WTC11 (cell line): ENCODE measurements around the gene ZNF202. TPM values are rescaled to one million over a fixed set of nuclear protein-coding genes. Genes with fewer than 3 reads are reported as not detected.

Experiments
- ATAC-seq: fragments of 200-7000 bp; cut with Tn5 transposase; 2 replicates; pipeline ENCODE4 v1.10.0; 2021; ENCODE audit warnings: mild to moderate bottlenecking, moderate library complexity
- CTCF ChIA-PET: fragments of 300-600 bp; sonication (Branson Sonifier 250); formaldehyde crosslinking; loops from one replicate; lab custom pipeline; 2021; ENCODE audit warnings: antibody characterized with exemption; lab: Charles Lee
- POLR2A ChIA-PET: fragments of 350-600 bp; sonication (Branson Sonifier 250); formaldehyde crosslinking; loops from one replicate; lab custom pipeline; 2021; ENCODE audit warnings: antibody characterized with exemption; lab: Charles Lee
- DNase-seq: peaks from one replicate; pipeline ENCODE4 v3.0.0; 2021; ENCODE audit warnings: low spot score
- H3K27ac Mint-ChIP-seq: 2 replicates; pipeline ENCODE4 v1.8.0; 2021; ENCODE audit warnings: mixed read lengths
- H3K27me3 Mint-ChIP-seq: 2 replicates; pipeline ENCODE4 v1.8.0; 2021; ENCODE audit warnings: low read depth, mild to moderate bottlenecking, moderate library complexity, mixed read lengths
- H3K36me3 Mint-ChIP-seq: 2 replicates; pipeline ENCODE4 v1.8.0; 2021; ENCODE audit warnings: mixed read lengths
- H3K4me1 Mint-ChIP-seq: 2 replicates; pipeline ENCODE4 v1.8.0; 2022; ENCODE audit warnings: mixed read lengths
- H3K4me3 Mint-ChIP-seq: 2 replicates; pipeline ENCODE4 v1.8.0; 2021; ENCODE audit warnings: mild to moderate bottlenecking, moderate library complexity, mixed read lengths
- H3K9me3 Mint-ChIP-seq: 2 replicates; pipeline ENCODE4 v1.8.0; 2021; ENCODE audit warnings: mixed read lengths
- CBFB ChIP-seq: sonication (generic); formaldehyde crosslinking; IDR thresholded peaks from 2 replicates; pipeline ENCODE4 v1.8.1; 2022; ENCODE audit warnings: mild to moderate bottlenecking, low read depth, missing genetic modification reagents
- CREB1 ChIP-seq: sonication (generic); formaldehyde crosslinking; IDR thresholded peaks from 2 replicates; pipeline ENCODE4 v1.8.0; 2023; ENCODE audit warnings: mild to moderate bottlenecking, missing genetic modification reagents
- CREM ChIP-seq: sonication (generic); formaldehyde crosslinking; IDR thresholded peaks from 2 replicates; pipeline ENCODE4 v1.8.1; 2022; ENCODE audit warnings: mild to moderate bottlenecking, missing genetic modification reagents, moderate library complexity
- E2F5 ChIP-seq: sonication (generic); formaldehyde crosslinking; IDR thresholded peaks from 2 replicates; pipeline ENCODE4 v1.8.1; 2022; ENCODE audit warnings: mild to moderate bottlenecking, moderate library complexity, missing genetic modification reagents
- FOXJ3 ChIP-seq: sonication (generic); formaldehyde crosslinking; IDR thresholded peaks from 2 replicates; pipeline ENCODE4 v1.9.0; 2021; ENCODE audit warnings: missing genetic modification reagents, mild to moderate bottlenecking, borderline replicate concordance
- FOXP1 ChIP-seq: sonication (generic); formaldehyde crosslinking; IDR thresholded peaks from 2 replicates; pipeline ENCODE4 v1.8.0; 2022; ENCODE audit warnings: missing genetic modification reagents, mild to moderate bottlenecking, moderate library complexity, borderline replicate concordance
- GABPB1 ChIP-seq: sonication (generic); formaldehyde crosslinking; IDR thresholded peaks from 2 replicates; pipeline ENCODE4 v1.8.1; 2023; ENCODE audit warnings: mild to moderate bottlenecking, missing genetic modification reagents
- GTF2I ChIP-seq: fragments of 250-450 bp; sonication (Bioruptor Pico); conservative IDR thresholded peaks from 2 replicates; pipeline ENCODE4 v1.4.0; 2021; ENCODE audit warnings: mild to moderate bottlenecking
- IRF1 ChIP-seq: sonication (generic); formaldehyde crosslinking; IDR thresholded peaks from 2 replicates; pipeline ENCODE4 v1.8.0; 2023; ENCODE audit warnings: missing genetic modification reagents
- IRF2 ChIP-seq: sonication (generic); formaldehyde crosslinking; IDR thresholded peaks from 2 replicates; pipeline ENCODE4 v1.8.0; 2022; ENCODE audit warnings: low read depth, missing genetic modification reagents, borderline replicate concordance
- KAT7 ChIP-seq: sonication (generic); formaldehyde crosslinking; IDR thresholded peaks from 2 replicates; pipeline ENCODE4 v1.8.1; 2023; ENCODE audit warnings: missing genetic modification reagents, mild to moderate bottlenecking, borderline replicate concordance
- NFYB ChIP-seq: sonication (generic); formaldehyde crosslinking; conservative IDR thresholded peaks from 2 replicates; pipeline ENCODE4 v1.8.0; 2022; ENCODE audit warnings: low read depth, missing genetic modification reagents
- PREB ChIP-seq: sonication (generic); formaldehyde crosslinking; IDR thresholded peaks from 2 replicates; pipeline ENCODE4 v1.8.1; 2022; ENCODE audit warnings: mild to moderate bottlenecking, missing genetic modification reagents, moderate library complexity, borderline replicate concordance
- RELA ChIP-seq: sonication (generic); formaldehyde crosslinking; IDR thresholded peaks from 2 replicates; pipeline ENCODE4 v1.8.1; 2022; ENCODE audit warnings: missing genetic modification reagents, mild to moderate bottlenecking, borderline replicate concordance
- SMAD4 ChIP-seq: sonication (generic); formaldehyde crosslinking; IDR thresholded peaks from 2 replicates; pipeline ENCODE4 v1.8.0; 2022; ENCODE audit warnings: mild to moderate bottlenecking, missing genetic modification reagents
- SP1 ChIP-seq: sonication (generic); formaldehyde crosslinking; conservative IDR thresholded peaks from 2 replicates; pipeline ENCODE4 v1.8.1; 2022; ENCODE audit warnings: missing genetic modification reagents
- ZBTB21 ChIP-seq: sonication (generic); formaldehyde crosslinking; IDR thresholded peaks from 2 replicates; pipeline ENCODE4 v1.8.1; 2023; ENCODE audit warnings: mild to moderate bottlenecking, missing genetic modification reagents, borderline replicate concordance
- ZNF232 ChIP-seq: sonication (generic); formaldehyde crosslinking; IDR thresholded peaks from 2 replicates; pipeline ENCODE4 v1.8.0; 2022; ENCODE audit warnings: mild to moderate bottlenecking, missing genetic modification reagents
- ZNF263 ChIP-seq: sonication (generic); formaldehyde crosslinking; IDR thresholded peaks from 2 replicates; pipeline ENCODE4 v1.8.1; 2022; ENCODE audit warnings: low read depth, mild to moderate bottlenecking, moderate library complexity, missing genetic modification reagents
- total RNA-seq: library from RNA; stranded (reverse); gene quantifications from 3 replicates; pipeline ENCODE4 v1.2.3, GENCODE V29; 2021
- TF ChIP-seq, protein P1 (sequence below): sonication (generic); formaldehyde crosslinking; IDR thresholded peaks from 2 replicates; pipeline ENCODE4 v1.8.0; 2022; ENCODE audit warnings: missing genetic modification reagents
- TF ChIP-seq, protein P2 (sequence below): sonication (generic); formaldehyde crosslinking; IDR thresholded peaks from 2 replicates; pipeline ENCODE4 v1.8.0; 2022; ENCODE audit warnings: mild to moderate bottlenecking, missing genetic modification reagents
- TF ChIP-seq, protein P3 (sequence below): sonication (generic); formaldehyde crosslinking; IDR thresholded peaks from 2 replicates; pipeline ENCODE4 v1.8.1; 2023; ENCODE audit warnings: mild to moderate bottlenecking, moderate library complexity, missing genetic modification reagents

The ZNF202 gene
- total RNA-seq, 1 experiment from 2014 or later, result 29.9 TPM

- POLR2A ChIA-PET, result no interaction called here
- TF ChIP-seq IRF1 (CRISPR knock-in tag) (no peak), CREM (CRISPR knock-in tag) (0 out of 2 replicates have a peak, but pooled peaks have one; percentile 10), ZNF232 (no peak)
- peak overlapping the region; percentile 79 for H3K4me3 Mint-ChIP-seq
- no peaks in the 10 kb centered on the region; the same call in 1 of the 2 replicates for H3K27me3 Mint-ChIP-seq
- DNase-seq (no peak), ATAC-seq (no peak)
- peaks cover 41% of the 10 kb centered on the region for H3K36me3 Mint-ChIP-seq
- peak overlapping the region; percentile 69 for H3K27ac Mint-ChIP-seq
- H3K9me3 Mint-ChIP-seq, result peaks cover 22% of the 10 kb centered on the region
- peaks cover 47% of the 10 kb centered on the region for H3K4me1 Mint-ChIP-seq
- CTCF ChIA-PET, result interaction anchor here (0.6 to 1.5 kb wide), 2 partner anchors 30 to 331 kb away, joined by 3 to 6 read pairs; no protein-coding TSS in a partner anchor
These were observed 687 bp downstream of the ZNF202 start for GRCh38 chr11:123740787-123741158.

DNA sequence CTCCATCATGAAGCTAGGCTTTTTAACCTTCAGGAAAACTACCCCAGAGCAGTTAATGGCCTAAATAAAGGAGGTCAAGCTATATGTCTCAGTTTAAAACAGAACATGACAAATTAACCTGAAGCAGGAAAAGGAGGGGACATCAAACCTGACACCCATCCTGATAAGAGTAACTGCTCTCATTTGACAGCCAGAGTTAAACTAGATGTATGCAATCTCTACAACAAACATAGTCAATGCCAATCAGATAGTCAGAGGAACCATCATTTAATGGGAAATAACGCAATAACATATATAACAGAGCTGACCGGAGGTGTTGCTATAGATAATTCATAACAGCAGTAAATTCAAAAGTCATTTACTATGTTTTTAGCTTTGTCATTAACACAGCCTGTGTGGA, 3.1 kb downstream of the ZNF202 start:
- ChIA-PET CTCF (no interaction called here), POLR2A (no interaction called here)
- Mint-ChIP-seq H3K9me3 (peaks cover 22% of the 10 kb centered on the region), H3K27ac (no peak overlapping the region), H3K4me3 (no peak overlapping the region), H3K4me1 (peaks cover 29% of the 10 kb centered on the region), H3K27me3 (no peaks in the 10 kb centered on the region; the same call in 1 of the 2 replicates), H3K36me3 (peaks cover 41% of the 10 kb centered on the region)
- no peak for TF ChIP-seq FOXJ3
- TF ChIP-seq CREB1 (CRISPR knock-in tag), result no peak
- DNase-seq (no peak), ATAC-seq (no peak)

GRCh38 chr11:123736769-123737168, 4.7 kb downstream of the ZNF202 start:
- Mint-ChIP-seq H3K9me3 (peaks cover 22% of the 10 kb centered on the region), H3K36me3 (peaks cover 41% of the 10 kb centered on the region), H3K4me1 (peaks cover 15% of the 10 kb centered on the region), H3K27ac (no peak overlapping the region), H3K4me3 (no peak overlapping the region), H3K27me3 (no peaks in the 10 kb centered on the region; the same call in 1 of the 2 replicates)
- no peak for DNase-seq
- CTCF ChIA-PET, result no interaction called here
- POLR2A ChIA-PET, result no interaction called here
- no peak for ATAC-seq
- TF ChIP-seq RELA (CRISPR knock-in tag) (no peak), FOXP1 (CRISPR knock-in tag) (no peak), SMAD4 (no peak), CBFB (CRISPR knock-in tag) (no peak), GTF2I (CRISPR knock-in tag) (no peak), GABPB1 (CRISPR knock-in tag) (no peak), ZBTB21 (no peak), ZNF263 (no peak), SP1 (CRISPR knock-in tag) (no peak), E2F5 (no peak), IRF2 (no peak), KAT7 (no peak), PREB (CRISPR knock-in tag) (no peak), NFYB (CRISPR knock-in tag) (no peak)
- TF ChIP-seq, protein P1, sequence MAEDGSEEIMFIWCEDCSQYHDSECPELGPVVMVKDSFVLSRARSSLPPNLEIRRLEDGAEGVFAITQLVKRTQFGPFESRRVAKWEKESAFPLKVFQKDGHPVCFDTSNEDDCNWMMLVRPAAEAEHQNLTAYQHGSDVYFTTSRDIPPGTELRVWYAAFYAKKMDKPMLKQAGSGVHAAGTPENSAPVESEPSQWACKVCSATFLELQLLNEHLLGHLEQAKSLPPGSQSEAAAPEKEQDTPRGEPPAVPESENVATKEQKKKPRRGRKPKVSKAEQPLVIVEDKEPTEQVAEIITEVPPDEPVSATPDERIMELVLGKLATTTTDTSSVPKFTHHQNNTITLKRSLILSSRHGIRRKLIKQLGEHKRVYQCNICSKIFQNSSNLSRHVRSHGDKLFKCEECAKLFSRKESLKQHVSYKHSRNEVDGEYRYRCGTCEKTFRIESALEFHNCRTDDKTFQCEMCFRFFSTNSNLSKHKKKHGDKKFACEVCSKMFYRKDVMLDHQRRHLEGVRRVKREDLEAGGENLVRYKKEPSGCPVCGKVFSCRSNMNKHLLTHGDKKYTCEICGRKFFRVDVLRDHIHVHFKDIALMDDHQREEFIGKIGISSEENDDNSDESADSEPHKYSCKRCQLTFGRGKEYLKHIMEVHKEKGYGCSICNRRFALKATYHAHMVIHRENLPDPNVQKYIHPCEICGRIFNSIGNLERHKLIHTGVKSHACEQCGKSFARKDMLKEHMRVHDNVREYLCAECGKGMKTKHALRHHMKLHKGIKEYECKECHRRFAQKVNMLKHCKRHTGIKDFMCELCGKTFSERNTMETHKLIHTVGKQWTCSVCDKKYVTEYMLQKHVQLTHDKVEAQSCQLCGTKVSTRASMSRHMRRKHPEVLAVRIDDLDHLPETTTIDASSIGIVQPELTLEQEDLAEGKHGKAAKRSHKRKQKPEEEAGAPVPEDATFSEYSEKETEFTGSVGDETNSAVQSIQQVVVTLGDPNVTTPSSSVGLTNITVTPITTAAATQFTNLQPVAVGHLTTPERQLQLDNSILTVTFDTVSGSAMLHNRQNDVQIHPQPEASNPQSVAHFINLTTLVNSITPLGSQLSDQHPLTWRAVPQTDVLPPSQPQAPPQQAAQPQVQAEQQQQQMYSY (CRISPR knock-in tag), result no peak
- TF ChIP-seq, protein P2, sequence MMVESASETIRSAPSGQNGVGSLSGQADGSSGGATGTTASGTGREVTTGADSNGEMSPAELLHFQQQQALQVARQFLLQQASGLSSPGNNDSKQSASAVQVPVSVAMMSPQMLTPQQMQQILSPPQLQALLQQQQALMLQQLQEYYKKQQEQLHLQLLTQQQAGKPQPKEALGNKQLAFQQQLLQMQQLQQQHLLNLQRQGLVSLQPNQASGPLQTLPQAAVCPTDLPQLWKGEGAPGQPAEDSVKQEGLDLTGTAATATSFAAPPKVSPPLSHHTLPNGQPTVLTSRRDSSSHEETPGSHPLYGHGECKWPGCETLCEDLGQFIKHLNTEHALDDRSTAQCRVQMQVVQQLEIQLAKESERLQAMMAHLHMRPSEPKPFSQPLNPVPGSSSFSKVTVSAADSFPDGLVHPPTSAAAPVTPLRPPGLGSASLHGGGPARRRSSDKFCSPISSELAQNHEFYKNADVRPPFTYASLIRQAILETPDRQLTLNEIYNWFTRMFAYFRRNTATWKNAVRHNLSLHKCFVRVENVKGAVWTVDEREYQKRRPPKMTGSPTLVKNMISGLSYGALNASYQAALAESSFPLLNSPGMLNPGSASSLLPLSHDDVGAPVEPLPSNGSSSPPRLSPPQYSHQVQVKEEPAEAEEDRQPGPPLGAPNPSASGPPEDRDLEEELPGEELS (CRISPR knock-in tag), result no peak
- TF ChIP-seq, protein P3, sequence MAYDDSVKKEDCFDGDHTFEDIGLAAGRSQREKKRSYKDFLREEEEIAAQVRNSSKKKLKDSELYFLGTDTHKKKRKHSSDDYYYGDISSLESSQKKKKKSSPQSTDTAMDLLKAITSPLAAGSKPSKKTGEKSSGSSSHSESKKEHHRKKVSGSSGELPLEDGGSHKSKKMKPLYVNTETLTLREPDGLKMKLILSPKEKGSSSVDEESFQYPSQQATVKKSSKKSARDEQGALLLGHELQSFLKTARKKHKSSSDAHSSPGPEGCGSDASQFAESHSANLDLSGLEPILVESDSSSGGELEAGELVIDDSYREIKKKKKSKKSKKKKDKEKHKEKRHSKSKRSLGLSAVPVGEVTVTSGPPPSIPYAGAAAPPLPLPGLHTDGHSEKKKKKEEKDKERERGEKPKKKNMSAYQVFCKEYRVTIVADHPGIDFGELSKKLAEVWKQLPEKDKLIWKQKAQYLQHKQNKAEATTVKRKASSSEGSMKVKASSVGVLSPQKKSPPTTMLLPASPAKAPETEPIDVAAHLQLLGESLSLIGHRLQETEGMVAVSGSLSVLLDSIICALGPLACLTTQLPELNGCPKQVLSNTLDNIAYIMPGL (CRISPR knock-in tag), result no peak
